Osteocyte (in vitro differentiated cells): Measurements from ENCODE around the gene MYDGF. TPM values are rescaled to one million over a fixed set of nuclear protein-coding genes. Genes with fewer than 3 reads are reported as not detected.
A peak's percentile ranks its signal among the peaks of the same experiment; 100 is the strongest.
"Not testable (repeated sequence)": the region's sequence is repeated elsewhere in the genome, so short reads cannot be mapped to it uniquely, and the experiment has no call there.

Experiments used
- DNase-seq: peaks from one replicate; pipeline ENCODE4 v3.0.0; 2021; ENCODE audit warnings: mixed read lengths; ENCODE audit not compliant: unreplicated experiment; ENCODE audit errors: extremely low spot score
- H3K27ac Mint-ChIP-seq: one replicate; pipeline ENCODE4 v1.8.0; 2021; ENCODE audit warnings: mild to moderate bottlenecking, mixed read lengths; ENCODE audit not compliant: unreplicated experiment
- H3K27me3 Mint-ChIP-seq: one replicate; pipeline ENCODE4 v1.8.0; 2021; ENCODE audit warnings: mixed read lengths; ENCODE audit not compliant: unreplicated experiment
- H3K36me3 Mint-ChIP-seq: one replicate; pipeline ENCODE4 v1.8.0; 2021; ENCODE audit warnings: mixed read lengths; ENCODE audit not compliant: unreplicated experiment
- H3K4me1 Mint-ChIP-seq: one replicate; pipeline ENCODE4 v1.8.0; 2021; ENCODE audit warnings: mixed read lengths; ENCODE audit not compliant: unreplicated experiment
- H3K4me3 Mint-ChIP-seq: one replicate; pipeline ENCODE4 v1.8.0; 2021; ENCODE audit warnings: mild to moderate bottlenecking, moderate library complexity, mixed read lengths; ENCODE audit not compliant: unreplicated experiment
- H3K9me3 Mint-ChIP-seq: one replicate; pipeline ENCODE4 v1.8.0; 2021; ENCODE audit warnings: mixed read lengths; ENCODE audit not compliant: unreplicated experiment
- CTCF ChIP-seq: fragments of 200-600 bp; sonication (generic); IDR thresholded peaks from 2 replicates; pipeline ENCODE4 v1.5.0; 2021; ENCODE audit warnings: antibody characterized with exemption, mild to moderate bottlenecking, moderate library complexity
- total RNA-seq: library from RNA; stranded (reverse); gene quantifications from 2 replicates; pipeline ENCODE4 v1.2.1, GENCODE V29; 2021

MYDGF gene
- total RNA-seq, 1 donor from 2014 or later: 103 TPM

DNA sequence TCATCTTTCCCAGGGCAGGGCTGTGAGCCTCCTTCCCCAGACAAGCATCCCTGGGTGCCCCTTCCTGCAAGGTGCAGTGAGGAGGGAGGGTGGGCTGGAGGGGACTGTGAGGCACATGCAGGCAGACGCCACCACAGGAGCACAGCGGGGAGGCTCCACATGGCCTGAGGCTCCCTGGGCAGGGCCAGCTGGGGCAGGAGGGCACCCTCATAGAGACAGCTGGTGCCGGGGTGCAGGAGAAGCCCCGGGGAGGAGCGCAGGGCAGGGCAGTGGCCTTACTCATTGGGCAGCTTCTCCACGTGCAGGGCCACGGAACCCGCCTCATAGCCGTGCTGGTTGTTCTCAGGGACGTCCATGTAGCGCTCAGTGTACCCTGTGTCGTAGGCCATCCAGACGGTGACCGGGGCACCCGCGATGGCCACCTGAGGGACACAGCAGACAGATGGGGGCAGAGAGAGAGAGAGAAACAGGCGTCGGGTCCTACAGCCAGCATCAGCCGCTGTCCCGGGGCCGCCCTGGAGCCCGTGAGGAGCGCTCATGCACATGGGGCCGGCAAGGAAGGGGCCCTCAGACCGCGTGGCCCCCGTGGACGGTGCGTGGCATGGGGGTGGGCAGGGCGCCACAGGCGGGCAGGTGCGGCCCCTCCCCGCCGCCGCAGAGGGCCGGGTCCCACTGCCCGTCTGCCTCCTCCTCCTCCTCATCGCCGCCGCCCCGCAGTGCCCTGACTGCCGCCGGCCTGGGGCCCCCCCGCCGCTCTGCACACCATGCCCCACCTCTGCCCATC lies 12.5 kb upstream of the MYDGF start:
- H3K4me1 Mint-ChIP-seq: no peaks in the 10 kb centered on the region
- H3K36me3 Mint-ChIP-seq: peaks cover 16% of the 10 kb centered on the region
- no peak overlapping the region for H3K27ac Mint-ChIP-seq
- DNase-seq: no peak
- no peak overlapping the region for H3K4me3 Mint-ChIP-seq
- no peaks in the 10 kb centered on the region for H3K27me3 Mint-ChIP-seq
- H3K9me3 Mint-ChIP-seq: no peaks in the 10 kb centered on the region
- TF ChIP-seq CTCF: no peak

GRCh38 chr19:4680021-4680420 lies 9.9 kb upstream of the MYDGF start:
- H3K27ac Mint-ChIP-seq, H3K4me1 Mint-ChIP-seq, H3K27me3 Mint-ChIP-seq, H3K9me3 Mint-ChIP-seq, H3K4me3 Mint-ChIP-seq, DNase-seq: not testable (repeated sequence)
- peaks cover 20% of the 10 kb centered on the region for H3K36me3 Mint-ChIP-seq

GRCh38 chr19:4678881-4679790 lies 9.0 kb upstream of the MYDGF start:
- DNase-seq: no peak
- H3K36me3 Mint-ChIP-seq: peaks cover 20% of the 10 kb centered on the region
- H3K4me3 Mint-ChIP-seq: no peak overlapping the region
- no peak for TF ChIP-seq CTCF
- no peak overlapping the region for H3K27ac Mint-ChIP-seq
- H3K9me3 Mint-ChIP-seq: no peaks in the 10 kb centered on the region
- H3K27me3 Mint-ChIP-seq: no peaks in the 10 kb centered on the region
- H3K4me1 Mint-ChIP-seq: no peaks in the 10 kb centered on the region

- DNase-seq: no peak
- peak; percentile 46 for TF ChIP-seq CTCF
- Mint-ChIP-seq H3K36me3 (peaks cover 14% of the 10 kb centered on the region), H3K4me3 (no peak overlapping the region), H3K4me1 (no peaks in the 10 kb centered on the region), H3K9me3 (no peaks in the 10 kb centered on the region), H3K27me3 (no peaks in the 10 kb centered on the region), H3K27ac (peak overlapping the region; percentile 23)
Measured at GRCh38 chr19:4676955-4677731, 7.0 kb upstream of the MYDGF start.

DNA sequence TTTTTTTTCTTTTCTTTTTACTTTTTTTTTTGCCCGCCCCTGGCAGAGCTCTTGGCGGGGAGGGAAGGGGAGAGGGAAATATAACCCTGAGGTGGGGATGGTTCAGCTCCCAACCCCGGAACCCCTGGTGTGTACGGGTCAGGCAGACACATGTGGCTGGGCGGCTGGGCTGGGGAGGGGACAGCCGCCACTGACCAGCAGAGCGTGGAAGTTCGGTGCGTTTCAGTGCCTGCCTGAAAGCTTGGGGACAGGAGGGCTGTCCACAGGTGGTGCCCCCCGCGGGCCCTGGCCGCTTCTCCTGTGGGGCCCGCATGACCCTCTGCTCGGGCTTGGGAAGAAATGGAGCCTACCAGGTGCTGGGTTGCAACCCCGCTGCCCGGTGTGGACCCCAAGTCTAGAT lies 5.2 kb upstream of the MYDGF start:
- Mint-ChIP-seq H3K36me3 (peaks cover 14% of the 10 kb centered on the region), H3K9me3 (no peaks in the 10 kb centered on the region), H3K27ac (no peak overlapping the region), H3K27me3 (no peaks in the 10 kb centered on the region), H3K4me3 (no peak overlapping the region), H3K4me1 (no peaks in the 10 kb centered on the region)
- DNase-seq: no peak
- no peak for TF ChIP-seq CTCF
